ENCODE data around the gene ANXA6.

Gene ANXA6

DNA sequence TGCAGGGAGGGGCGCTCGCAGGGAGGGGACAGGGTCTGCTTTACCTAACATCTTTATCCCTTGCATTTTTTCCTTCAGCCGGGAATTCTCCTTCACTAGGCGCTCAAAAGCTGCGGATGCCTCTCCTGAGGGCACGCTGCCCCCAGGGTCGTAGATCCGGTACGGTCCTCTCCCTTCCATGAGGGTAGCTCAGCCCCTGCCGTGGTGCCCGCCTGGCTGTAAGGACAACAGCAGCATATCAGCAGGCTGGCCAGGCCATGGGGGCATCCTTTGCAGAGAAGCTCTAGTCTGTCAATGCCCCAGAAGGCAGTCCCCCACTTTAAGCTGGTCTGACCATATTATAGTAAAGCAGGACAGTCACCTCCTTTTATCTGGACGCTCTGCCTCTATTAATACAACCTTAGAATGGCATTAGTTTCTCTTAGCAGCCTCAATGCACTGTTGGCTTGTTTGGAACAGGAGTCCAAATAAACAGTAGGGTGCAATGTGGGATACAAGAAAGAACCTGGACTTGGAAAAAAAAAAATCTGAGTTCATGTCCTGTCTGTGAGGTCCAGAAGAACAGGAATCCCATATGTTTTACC, 92.6 kb downstream of the ANXA6 start:
- DNase-seq (ENCODE audit: low spot score): no peak

DNA sequence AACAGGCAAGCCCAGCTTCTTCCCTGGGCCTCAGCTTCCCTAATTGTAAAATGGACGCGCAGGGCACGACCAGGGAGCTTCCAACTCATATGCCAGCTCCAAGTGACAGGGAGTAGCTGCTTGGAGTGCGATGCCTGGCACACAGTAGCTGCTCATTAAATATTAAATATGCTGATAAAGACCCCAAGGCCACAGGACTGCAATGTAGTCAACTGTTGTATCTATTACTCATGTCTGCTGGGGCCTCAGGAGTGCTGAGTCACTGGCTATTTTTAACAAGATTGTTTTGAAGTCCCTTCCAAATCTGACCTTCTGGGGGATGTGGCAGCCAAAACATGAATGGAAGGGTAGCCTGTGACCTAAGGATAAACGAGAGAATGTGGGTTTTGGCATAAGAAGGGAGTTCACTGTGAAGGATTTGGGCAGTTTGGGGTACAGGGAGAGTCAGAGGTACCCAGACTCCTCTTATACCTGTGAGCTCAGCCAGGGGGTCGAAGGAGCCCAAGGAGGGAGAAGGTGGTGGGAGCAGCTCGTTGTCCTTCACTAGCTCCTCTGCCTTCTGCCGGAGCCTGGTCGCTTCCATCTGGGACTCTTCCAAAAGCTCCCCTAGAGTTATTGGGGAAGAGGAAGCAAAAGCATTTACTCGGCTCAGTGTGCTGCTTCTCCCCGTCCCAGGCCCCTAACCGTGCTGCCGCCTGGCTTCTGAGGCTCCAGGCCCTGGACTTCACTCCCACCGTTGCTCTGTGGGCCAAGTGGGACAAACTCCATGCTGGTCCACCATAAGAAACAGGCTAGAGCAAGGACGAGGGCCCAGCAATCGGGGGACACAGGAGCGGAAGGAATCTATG, 94.2 kb downstream of the ANXA6 start:
- no peak for DNase-seq (ENCODE audit: low spot score)

DNA sequence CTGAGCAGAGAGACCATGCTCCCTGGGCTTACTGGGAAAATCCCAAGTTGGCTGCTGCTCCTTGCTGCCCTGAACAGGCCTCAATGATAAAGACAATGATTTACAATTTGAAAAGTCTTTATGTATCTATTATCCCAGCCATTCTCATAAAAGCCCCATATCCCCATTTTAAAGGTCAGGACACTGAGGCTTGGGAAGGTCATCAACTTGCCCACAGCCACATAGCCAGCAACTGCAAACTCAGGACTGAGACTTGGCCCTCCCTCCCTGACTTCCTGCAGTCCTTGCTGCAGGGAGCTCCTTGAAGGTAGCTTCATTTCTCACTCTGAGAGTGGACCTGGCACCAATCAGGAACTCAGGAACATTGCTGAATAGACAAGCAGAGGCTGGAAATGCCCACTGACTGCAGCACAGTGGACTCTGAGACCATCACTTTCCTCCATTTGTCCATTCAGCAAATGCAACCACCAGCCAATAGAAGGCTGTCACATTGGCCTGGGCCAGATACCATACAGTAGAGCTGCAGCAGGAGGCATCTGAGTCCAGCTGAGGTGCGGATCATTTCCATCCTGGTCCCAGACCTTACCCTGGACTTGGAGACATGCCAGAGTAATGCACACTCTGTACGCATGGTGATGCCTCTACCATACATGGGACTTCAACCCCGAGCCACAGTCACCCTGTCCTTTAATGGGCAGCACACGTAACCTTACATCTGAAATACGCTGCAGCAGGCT, 95.0 kb downstream of the ANXA6 start:
- no peak for DNase-seq (ENCODE audit: low spot score)

DNA sequence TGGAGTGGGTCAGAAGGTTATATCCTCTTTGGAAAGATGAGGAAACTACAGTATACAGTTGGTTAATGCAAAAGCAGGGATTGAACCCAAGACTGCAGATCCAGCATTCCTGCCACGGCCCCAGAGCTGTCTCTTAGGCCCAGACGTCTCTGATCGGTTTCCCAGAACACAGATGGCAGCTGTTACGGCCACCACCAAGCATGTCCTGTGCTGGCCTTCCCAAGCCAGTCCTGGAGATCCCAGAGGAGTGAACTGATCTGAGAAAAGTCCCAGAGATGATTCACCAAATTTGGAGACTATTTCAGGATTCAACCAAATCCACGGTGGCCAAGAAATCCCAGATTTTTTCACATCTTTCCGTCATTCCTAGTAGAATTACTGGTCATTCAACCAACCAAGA, 96.8 kb downstream of the ANXA6 start:
- DNase-seq (ENCODE audit: low spot score): no peak

DNA sequence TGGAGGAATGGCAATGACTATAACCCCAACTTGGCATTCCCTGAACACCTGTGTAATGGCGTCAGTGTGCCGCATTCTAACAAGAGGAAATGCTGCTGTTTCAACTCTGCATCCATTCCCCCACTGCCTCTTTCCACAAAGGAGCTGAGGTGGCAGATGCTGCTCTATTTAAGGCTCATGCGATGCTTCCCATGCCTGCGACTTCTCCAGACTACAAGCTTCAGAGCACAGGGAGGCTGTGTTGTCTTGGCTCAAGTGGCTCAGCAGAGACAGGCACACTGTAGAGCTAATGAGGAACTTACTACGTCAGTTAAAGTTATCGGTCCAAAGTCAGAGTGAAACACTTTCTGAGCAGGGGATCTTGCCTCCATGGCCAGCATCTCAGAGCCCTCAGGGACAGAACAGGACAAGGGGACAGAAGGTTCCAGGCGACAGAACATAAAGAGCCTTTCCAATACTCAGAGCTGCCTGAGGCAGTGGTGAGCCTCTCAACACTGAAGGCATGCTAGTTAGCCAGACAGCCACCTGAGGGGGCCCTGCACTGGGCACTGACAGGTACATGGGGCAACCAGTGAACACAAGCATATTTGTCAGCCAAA, 98.6 kb downstream of the ANXA6 start:
- DNase-seq (ENCODE audit: low spot score): no peak

DNA sequence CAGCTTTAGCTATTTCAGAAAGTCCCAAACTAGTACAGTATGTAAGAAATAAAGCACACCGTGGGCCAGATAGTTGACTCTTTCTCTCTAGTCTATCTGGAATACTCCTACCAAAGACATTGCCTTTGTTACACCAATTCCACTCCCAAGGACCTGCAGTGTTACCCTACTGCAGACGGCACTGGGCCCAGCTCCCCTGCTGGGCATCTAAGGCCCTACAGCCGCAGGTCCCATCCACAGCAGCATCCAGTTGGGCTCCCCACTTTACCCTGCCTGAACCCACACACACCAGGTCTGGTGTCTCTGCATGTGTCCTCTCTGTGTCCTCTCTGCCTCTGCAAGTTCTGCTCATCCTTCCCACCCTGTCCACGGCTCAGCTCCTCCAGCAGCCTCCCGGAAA, 99.3 kb downstream of the ANXA6 start:
- no peak for DNase-seq (ENCODE audit: low spot score)

DNA sequence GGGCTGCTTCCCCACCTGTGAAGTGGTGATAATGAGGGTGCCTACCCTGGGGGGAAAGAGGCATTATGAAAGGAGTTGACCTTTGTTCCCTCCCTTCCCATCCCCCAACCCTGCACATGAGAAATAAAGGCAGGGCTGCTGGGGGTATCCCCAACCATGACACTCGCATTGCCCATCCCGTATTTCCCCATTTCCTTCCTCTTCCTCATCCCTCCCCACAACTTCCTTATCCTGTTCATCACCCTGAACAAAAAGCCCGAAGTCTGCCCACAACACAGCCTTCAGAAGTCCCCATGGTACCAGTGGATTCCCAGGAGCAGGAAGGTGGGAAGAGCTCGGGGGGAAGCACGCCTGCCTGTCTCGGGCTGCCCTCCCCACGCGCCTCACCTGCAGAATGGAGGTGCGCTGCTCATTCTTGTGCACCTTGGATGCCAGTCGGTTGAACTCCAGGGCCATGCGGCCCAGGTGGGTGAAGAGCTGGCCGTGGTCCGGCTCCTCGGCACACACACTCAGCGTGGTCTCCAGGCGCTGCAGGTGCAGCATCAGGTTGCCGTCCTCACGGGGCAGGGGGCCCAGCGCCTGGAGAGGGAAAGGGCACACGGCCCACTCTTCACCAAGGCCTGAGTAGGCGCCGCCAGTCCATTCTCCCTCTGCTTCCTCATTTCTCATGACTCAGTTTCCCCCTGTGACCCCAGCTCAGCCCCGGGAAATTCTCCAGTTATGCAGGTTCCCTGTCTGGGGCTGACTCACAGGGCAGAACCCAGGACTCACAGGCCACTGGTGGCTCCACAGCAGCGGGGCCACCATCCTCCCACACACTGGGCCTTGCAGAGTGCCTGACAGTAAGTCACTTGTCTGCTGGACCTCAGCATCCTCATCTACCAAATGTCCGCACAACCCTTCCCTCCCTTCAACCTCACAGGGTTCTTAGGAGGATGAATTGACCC, 100.9 kb downstream of the ANXA6 start:
- no peak for DNase-seq (ENCODE audit: low spot score)

DNA sequence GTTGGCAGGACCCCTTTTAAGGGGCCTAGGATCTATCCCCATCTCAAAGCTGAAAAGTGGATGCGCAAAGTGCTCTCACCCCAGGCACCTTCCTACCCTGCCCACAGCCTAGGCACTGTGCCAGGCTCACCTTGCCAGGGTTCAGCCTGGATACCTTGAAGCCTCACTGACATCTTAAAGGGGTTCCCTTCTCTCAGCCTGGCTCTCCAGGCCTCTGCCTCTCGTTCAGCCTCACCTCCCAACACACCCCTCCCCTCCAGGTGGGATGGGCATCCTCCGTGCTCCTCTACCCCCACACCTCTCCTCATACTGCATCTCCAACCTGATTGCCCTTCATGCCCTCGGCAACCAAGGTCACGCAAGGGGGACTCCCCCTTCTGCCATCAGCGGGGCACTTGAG, 102.2 kb downstream of the ANXA6 start:
- no peak for DNase-seq (ENCODE audit: low spot score)

DNA sequence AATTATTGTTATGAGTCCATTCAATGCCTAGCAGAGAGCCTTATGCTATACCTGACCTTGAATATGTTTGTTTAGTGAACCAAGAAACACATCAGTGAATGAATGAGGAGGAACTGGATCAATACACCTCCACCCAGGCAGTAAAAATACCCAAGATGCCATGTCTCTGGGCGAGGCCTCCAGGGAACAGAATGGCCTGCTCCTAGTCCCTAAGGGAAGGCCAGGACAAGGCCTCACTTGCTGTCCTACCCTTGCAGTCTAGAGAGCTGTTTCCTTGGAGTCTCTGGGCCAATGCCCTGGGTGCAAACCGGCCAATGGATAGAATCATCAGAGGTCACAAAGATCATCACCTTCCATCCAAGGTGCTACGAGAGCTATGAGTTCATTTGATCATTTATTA, 102.9 kb downstream of the ANXA6 start:
- no peak for DNase-seq (ENCODE audit: low spot score)

DNA sequence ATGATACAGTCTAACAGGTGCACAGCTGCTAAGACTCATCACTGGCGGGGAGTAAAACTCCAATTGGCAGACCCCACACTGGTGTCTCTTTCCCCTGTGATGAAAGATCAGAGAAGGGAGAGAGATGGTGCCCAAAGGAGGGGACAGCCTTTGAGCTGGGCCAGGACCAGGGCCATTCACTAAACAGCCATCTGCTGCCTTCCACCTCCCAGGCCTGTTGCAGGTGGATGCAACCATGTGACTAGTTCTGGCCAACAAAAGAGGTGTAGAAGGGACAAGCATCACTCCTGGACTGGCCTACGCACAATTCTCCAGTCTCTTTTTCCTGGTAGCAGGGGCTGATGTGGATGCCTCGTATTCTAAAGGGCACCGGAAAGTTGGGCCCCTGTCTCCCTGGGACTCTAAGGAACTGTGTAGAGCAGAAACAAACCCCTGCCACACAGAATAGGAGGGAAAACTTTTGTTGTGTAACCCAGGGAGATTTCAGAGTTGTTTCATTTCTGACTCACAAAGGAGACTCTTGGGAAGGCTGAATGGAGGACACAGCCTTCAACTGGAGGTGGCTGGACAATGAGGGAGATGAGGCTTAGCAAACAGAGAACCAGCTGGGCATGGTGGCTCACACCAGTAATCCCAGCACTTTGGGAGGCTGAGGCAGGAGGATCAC, 103.7 kb downstream of the ANXA6 start:
- DNase-seq (ENCODE audit: low spot score): no peak

DNA sequence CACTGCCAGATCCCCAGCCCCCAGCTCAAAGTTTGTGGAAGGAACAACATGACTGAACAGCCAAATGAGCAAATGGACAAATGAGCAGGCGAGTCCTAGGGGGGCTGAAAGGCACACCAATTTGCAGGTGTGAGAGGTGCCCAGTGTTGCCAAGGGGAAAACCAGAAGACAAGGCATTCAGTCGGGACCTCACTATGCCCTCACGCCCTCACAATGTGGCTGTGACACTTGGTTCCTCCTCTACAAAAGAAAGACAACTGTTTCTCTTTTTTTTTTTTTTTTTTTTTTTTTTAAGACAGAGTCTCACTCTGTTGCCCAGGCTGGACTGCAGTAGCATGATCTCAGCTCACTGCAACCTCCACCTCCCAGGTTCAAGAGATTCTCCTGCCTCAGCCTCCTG, 104.7 kb downstream of the ANXA6 start:
- DNase-seq (ENCODE audit: low spot score): no peak

DNA sequence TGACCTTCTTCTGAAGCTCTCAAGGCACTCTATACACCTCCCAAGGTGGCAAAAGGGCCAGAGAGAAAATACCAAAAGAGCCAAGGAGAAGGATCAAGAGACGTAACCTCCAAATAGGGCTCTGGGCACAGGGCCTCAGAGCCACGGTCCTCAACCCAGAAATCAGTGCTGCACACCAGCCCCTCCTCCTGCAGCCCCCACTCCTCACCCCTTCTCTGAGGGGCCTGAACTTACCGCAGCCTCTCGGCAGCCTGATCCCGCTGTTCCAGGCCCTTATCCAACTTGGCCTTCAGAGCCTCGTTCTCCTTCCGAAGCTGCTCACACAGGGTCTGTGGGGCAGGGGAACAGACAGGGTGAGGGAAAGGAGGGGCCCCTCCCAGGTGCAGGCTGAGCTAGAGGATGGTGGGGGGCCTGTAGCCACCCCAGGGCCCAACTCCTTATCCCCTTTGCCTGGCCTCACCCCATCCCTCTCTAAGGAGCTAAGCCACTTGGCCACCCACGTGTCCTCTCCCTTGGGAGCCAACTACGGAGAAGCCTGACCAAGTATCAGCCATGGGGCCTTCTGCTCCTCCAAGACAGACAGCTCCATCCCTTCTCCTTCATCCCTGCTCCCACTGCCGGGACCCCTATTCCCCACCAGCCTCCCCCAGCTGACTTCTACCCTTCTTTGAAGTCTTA, 105.5 kb downstream of the ANXA6 start:
- no peak for DNase-seq (ENCODE audit: low spot score)

DNA sequence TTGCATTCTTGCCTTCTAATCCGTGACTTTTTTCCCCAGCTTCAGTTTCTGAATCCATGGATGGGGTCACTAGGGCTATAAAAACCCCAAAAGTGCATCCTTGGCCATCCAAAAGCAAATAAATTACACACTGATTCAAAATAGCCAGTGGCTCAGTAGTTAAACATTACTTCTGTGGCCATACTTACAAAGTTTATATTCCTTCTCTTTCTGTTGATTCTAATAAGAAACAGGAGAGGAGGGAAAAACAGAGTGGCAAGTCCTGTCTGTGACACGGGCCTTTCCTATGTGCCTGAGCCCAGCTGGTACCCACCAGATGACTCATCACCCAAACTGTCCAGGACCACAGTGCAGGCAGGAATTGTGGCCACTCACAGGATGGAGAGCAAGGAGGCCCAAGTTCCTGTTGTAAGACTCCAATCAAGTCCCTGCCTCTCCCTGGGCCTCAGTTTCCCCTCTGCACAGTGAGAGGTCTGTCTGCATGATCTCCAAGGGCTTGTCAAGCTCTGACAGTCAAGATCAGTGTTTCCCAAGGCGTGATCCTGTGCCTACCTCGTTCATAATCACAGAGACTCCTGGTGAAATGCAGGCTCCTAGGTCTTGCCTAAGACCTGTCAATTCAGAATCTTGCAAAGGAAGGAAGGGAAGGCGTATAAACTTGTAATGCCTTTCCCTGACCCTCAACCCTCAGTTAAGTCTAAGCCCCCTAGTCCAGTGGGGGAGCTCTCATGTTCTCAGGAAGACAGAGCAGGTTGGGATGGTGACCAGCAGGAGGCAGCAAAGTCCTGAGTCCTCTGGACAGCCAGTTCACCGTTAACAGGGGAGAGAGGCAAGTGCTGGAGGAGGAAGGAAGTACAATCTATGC, 106.3 kb downstream of the ANXA6 start:
- peak; percentile 62 for DNase-seq (ENCODE audit: low spot score)
